ENCODE measurements around the gene BIN1. TPM values are rescaled to one million over a fixed set of nuclear protein-coding genes. Genes with fewer than 3 reads are reported as not detected.

The BIN1 gene
- total RNA-seq, 2 experiments from 2014 or later, result 95.2 to 102 TPM

- ChIA-PET CTCF (interaction anchor here (0.6 to 8.2 kb wide), 3 partner anchors 11 to 94 kb away, joined by 3 to 64 read pairs (median 3); no protein-coding TSS in a partner anchor), POLR2A (interaction anchor here (1.2 to 7.0 kb wide), 4 partner anchors 9 to 447 kb away, joined by 3 to 55 read pairs (median 18); partner anchors contain the start of gene IWS1)
- ATAC-seq (peak; percentile 2), DNase-seq (peak; percentile 56)
- H3K36me3 Mint-ChIP-seq (ENCODE audit: low read depth), result peaks cover 13% of the 10 kb centered on the region
- H3K4me1 Mint-ChIP-seq (ENCODE audit: low read depth), result peaks cover 69% of the 10 kb centered on the region
- no peaks in the 10 kb centered on the region for H3K9me3 Mint-ChIP-seq
- H3K27ac Mint-ChIP-seq, result peak overlapping the region; percentile 92
- intact Hi-C loops (cut with micrococcal nuclease), result no loop called here
- no peak for TF ChIP-seq CTCF (IDR thresholded peaks at IDR 0.05)
- H3K4me3 Mint-ChIP-seq, result peak overlapping the region; percentile 86
- no peaks in the 10 kb centered on the region for H3K27me3 Mint-ChIP-seq
Measured at GRCh38 chr2:127079358-127079920, 27.5 kb downstream of the BIN1 start.

GRCh38 chr2:127078666-127079270 is 28.2 kb downstream of the BIN1 start:
- Mint-ChIP-seq H3K9me3 (no peaks in the 10 kb centered on the region), H3K27me3 (no peaks in the 10 kb centered on the region), H3K4me1 (ENCODE audit: low read depth) (peaks cover 65% of the 10 kb centered on the region), H3K27ac (peak overlapping the region; percentile 92), H3K36me3 (ENCODE audit: low read depth) (peaks cover 13% of the 10 kb centered on the region), H3K4me3 (peak overlapping the region; percentile 86)
- ATAC-seq (no peak), DNase-seq (peak; percentile 52)
- CTCF ChIA-PET, result interaction anchor here (1.5 to 8.2 kb wide), 2 partner anchors 10 to 95 kb away, joined by 3 to 64 read pairs; no protein-coding TSS in a partner anchor
- POLR2A ChIA-PET, result interaction anchor here (0.6 to 7.0 kb wide), 3 partner anchors 9 to 70 kb away, joined by 3 to 55 read pairs (median 32); no protein-coding TSS in a partner anchor
- intact Hi-C loops (cut with micrococcal nuclease), result no loop called here
- TF ChIP-seq CTCF (IDR thresholded peaks at IDR 0.05), result no peak

- Mint-ChIP-seq H3K27me3 (no peaks in the 10 kb centered on the region), H3K4me1 (ENCODE audit: low read depth) (peaks cover 57% of the 10 kb centered on the region), H3K9me3 (no peaks in the 10 kb centered on the region), H3K36me3 (ENCODE audit: low read depth) (peaks cover 13% of the 10 kb centered on the region), H3K4me3 (peak overlapping the region; percentile 86), H3K27ac (peak overlapping the region; percentile 92)
- DNase-seq (no peak), ATAC-seq (no peak)
- intact Hi-C loops (cut with micrococcal nuclease), result no loop called here
- ChIA-PET CTCF (interaction anchor here (1.5 to 8.2 kb wide), 2 partner anchors 9 to 95 kb away, joined by 3 to 64 read pairs; no protein-coding TSS in a partner anchor), POLR2A (interaction anchor here (0.6 to 7.0 kb wide), 2 partner anchors 8 to 11 kb away, joined by 3 to 55 read pairs; no protein-coding TSS in a partner anchor)
- no peak for TF ChIP-seq CTCF (IDR thresholded peaks at IDR 0.05)
Measured at GRCh38 chr2:127078028-127078427, 28.9 kb downstream of the BIN1 start.

- peaks cover 13% of the 10 kb centered on the region for H3K36me3 Mint-ChIP-seq (ENCODE audit: low read depth)
- intact Hi-C loops (cut with micrococcal nuclease), result no loop called here
- H3K4me1 Mint-ChIP-seq (ENCODE audit: low read depth), result peaks cover 51% of the 10 kb centered on the region
- no peak overlapping the region for H3K4me3 Mint-ChIP-seq
- H3K27ac Mint-ChIP-seq, result peak overlapping the region; percentile 69
- no peak for TF ChIP-seq CTCF (IDR thresholded peaks at IDR 0.05)
- ChIA-PET CTCF (interaction anchor here (8.2 kb wide), 1 partner anchor 8 kb away, joined by 64 read pairs; no protein-coding TSS in a partner anchor), POLR2A (interaction anchor here (1.2 to 7.0 kb wide), 2 partner anchors 7 to 11 kb away, joined by 3 to 55 read pairs; no protein-coding TSS in a partner anchor)
- H3K27me3 Mint-ChIP-seq, result no peaks in the 10 kb centered on the region
- no peak for DNase-seq
- no peaks in the 10 kb centered on the region for H3K9me3 Mint-ChIP-seq
- ATAC-seq, result no peak
Measured at GRCh38 chr2:127076924-127077323, 30.0 kb downstream of the BIN1 start.
